HEK293 (cell line): ENCODE results near the gene NOA1.

Source experiments
- ZNF530 ChIP-seq: fragments of 450-650 bp; formaldehyde crosslinking; IDR thresholded peaks from 2 replicates; pipeline ENCODE4 v1.5.1; 2016; ENCODE audit warnings: low read depth, missing biosample characterization, missing genetic modification characterization
- ZNF596 ChIP-seq: fragments of 450-650 bp; IDR thresholded peaks from 2 replicates; pipeline ENCODE4 v1.5.0; 2018; ENCODE audit warnings: missing biosample characterization, mild to moderate bottlenecking, missing genetic modification characterization, moderate library complexity

DNA sequence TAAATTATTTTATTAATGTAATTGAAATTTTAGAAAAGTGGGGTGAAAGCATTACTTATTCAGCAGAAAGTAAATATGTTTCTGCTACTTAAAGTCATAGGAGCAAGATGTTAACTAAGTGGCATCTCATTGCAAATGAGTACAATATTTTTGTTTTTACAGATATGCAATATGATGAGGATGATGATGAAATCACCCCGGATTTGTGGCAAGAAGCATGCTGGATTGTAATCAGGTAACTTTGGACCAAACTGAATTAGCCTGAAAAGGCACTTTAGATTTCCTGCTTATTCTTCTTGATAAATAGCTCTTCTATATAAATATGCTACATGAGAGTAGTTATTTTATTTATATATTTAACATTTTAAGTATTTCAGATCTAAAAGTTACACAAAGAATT lies 8.8 kb upstream of the NOA1 start:
- no peak for TF ChIP-seq ZNF596 (tag by site-specific recombination)
- no peak for TF ChIP-seq ZNF530
